ENCODE results near the gene OR13C9.

OR13C9 gene

GRCh38 chr9:104580562-104580961 is 37.4 kb downstream of the OR13C9 start:
- TF ChIP-seq CTCF (IDR thresholded peaks at IDR 0.05; ENCODE audit: insufficient read depth, low read length, missing control alignments) = no peak
- no peak for DNase-seq (ENCODE audit: low read depth, low spot score)
- no peak overlapping the region for H3K4me3 ChIP-seq (ENCODE audit: low read depth, low read length)
- ChIA-PET POLR2A (no interaction called here), CTCF (no interaction called here)

GRCh38 chr9:104577263-104577662 is 40.7 kb downstream of the OR13C9 start:
- no peak for TF ChIP-seq CTCF (IDR thresholded peaks at IDR 0.05; ENCODE audit: insufficient read depth, low read length, missing control alignments)
- DNase-seq (ENCODE audit: low read depth, low spot score) = no peak
- POLR2A ChIA-PET = no interaction called here

GRCh38 chr9:104575456-104575855 is 42.5 kb downstream of the OR13C9 start:
- TF ChIP-seq CTCF (IDR thresholded peaks at IDR 0.05; ENCODE audit: insufficient read depth, low read length, missing control alignments) = no peak
- POLR2A ChIA-PET = no interaction called here
- H3K4me3 ChIP-seq (ENCODE audit: low read depth, low read length) = no peak overlapping the region
- CTCF ChIA-PET = no interaction called here
- no peak for DNase-seq (ENCODE audit: low read depth, low spot score)

More at GRCh38 chr9:104577263-104577662, 40.7 kb downstream of the OR13C9 start:
- CTCF ChIA-PET = no interaction called here
- H3K4me3 ChIP-seq (ENCODE audit: low read depth, low read length) = no peak overlapping the region

- no peak for TF ChIP-seq CTCF (IDR thresholded peaks at IDR 0.05; ENCODE audit: insufficient read depth, low read length, missing control alignments)
- DNase-seq (ENCODE audit: low read depth, low spot score) = no peak
- POLR2A ChIA-PET = no interaction called here
- H3K4me3 ChIP-seq (ENCODE audit: low read depth, low read length) = no peak overlapping the region
- CTCF ChIA-PET = no interaction called here
Measured at GRCh38 chr9:104572612-104573011, 45.4 kb downstream of the OR13C9 start.

- CTCF ChIA-PET = no interaction called here
- H3K4me3 ChIP-seq (ENCODE audit: low read depth, low read length) = no peak within 1 kb of the TSS
- POLR2A ChIA-PET = no interaction called here
- TF ChIP-seq CTCF (IDR thresholded peaks at IDR 0.05; ENCODE audit: insufficient read depth, low read length, missing control alignments) = no peak
- no peak for DNase-seq (ENCODE audit: low read depth, low spot score)
Measured at GRCh38 chr9:104568868-104569267, 49.1 kb downstream of the OR13C9 start, which contains the start of gene OR13C8. TSS of gene OR13C8 (plus strand) at chr9:104569168. CDS start at chr9:104569168, 0 bp downstream.

All from AG04449 (cell line).